ENCODE results near the gene SULT2B1.

Gene SULT2B1

DNA sequence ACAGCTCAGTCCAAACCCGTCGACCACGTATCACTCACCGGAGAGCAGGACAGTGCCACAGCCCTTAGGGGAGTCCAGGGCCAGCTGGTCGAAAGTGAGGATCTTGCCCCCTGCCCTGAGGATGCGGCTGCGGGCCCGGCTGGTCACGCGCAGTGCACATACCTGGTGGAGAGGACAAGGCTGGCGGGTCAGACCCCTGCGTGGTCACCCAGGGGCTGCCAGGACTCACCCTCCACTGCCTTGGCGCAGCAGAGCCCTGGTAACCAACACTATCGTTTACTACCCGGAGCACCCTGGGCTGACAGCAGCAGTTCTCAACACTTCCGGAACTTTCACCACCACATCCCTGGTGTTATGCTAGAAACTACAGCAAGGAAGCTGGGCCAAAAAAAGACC is 64.1 kb downstream of the SULT2B1 start:
- no peak overlapping the region for H3K4me3 ChIP-seq (replicated peaks; ENCODE audit: low read depth, low read length)
- DNase-seq (ENCODE audit: low read depth), result no peak
- TF ChIP-seq, protein P1, sequence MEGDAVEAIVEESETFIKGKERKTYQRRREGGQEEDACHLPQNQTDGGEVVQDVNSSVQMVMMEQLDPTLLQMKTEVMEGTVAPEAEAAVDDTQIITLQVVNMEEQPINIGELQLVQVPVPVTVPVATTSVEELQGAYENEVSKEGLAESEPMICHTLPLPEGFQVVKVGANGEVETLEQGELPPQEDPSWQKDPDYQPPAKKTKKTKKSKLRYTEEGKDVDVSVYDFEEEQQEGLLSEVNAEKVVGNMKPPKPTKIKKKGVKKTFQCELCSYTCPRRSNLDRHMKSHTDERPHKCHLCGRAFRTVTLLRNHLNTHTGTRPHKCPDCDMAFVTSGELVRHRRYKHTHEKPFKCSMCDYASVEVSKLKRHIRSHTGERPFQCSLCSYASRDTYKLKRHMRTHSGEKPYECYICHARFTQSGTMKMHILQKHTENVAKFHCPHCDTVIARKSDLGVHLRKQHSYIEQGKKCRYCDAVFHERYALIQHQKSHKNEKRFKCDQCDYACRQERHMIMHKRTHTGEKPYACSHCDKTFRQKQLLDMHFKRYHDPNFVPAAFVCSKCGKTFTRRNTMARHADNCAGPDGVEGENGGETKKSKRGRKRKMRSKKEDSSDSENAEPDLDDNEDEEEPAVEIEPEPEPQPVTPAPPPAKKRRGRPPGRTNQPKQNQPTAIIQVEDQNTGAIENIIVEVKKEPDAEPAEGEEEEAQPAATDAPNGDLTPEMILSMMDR (IDR thresholded peaks at IDR 0.05; ENCODE audit: low read length, missing control alignments), result no peak

DNA sequence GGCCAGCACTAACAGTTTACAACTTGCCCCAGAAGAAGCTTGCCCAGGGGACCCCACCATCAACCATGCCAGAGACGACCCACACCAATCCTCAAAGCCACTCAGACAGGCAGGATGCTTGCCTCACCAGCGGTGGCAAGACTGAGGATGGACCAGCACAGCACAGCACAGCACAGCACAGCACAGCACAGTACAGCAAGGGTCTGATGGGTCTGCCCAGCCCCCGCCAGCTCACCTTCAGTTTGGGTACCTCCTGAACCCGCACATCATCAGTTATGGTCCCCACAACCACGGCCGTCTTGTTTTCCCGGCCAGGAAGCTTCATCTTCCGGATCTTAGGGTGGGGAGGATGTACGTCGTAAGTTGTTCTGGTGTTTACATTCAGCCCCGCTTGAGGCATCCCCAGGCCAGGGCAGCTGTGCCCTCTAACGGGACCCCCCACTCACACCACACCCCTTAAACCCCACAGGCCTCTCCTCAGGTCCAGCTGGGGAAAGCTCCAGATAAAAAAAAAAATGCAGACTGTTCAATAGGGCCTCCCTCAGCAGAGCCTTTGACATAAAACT is 64.6 kb downstream of the SULT2B1 start:
- peak overlapping the region; percentile 100 for H3K4me3 ChIP-seq (replicated peaks; ENCODE audit: low read depth, low read length)
- TF ChIP-seq, protein P1 (IDR thresholded peaks at IDR 0.05; ENCODE audit: low read length, missing control alignments), result no peak
- no peak for DNase-seq (ENCODE audit: low read depth)

DNA sequence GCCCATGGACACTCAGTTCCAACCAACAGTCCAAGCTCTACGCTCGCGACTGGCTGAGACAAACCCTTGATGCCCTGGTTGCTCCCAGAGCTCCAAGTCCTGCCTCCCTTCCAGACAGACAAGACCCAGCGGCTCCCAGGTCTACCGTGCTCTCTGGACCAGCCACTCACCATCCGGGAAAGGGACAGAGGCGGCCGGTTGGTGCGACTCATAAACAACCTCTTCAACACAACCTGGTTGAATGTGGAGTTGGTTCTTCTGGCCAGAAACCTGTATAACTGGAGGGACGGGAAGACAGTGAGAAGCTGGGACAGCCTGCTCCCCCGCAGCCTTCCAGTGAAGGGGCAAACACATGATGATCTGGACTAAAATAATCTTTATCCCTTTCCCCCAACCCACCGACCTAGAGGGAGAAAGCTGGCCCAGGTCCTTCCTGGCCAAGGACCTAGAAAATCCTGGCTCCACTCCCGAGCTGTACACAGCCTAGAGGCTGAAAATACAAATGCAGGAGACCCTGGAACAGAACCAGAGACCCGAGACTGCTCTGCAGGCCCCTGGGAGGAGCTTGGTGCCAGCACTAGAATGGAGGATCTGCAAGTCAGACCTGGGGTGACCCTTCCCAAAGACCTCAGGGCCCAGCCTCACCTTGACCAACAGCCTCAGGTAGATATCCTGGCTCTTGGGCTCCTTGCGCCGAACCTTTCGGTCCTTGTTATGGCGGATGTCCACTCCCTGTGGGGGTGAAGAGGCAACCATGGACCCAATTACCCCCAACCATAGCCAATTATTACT is 65.4 kb downstream of the SULT2B1 start:
- TF ChIP-seq, protein P1 (IDR thresholded peaks at IDR 0.05; ENCODE audit: low read length, missing control alignments), result peak; percentile 20
- H3K4me3 ChIP-seq (replicated peaks; ENCODE audit: low read depth, low read length), result peak overlapping the region; percentile 100
- DNase-seq (ENCODE audit: low read depth), result no peak

DNA sequence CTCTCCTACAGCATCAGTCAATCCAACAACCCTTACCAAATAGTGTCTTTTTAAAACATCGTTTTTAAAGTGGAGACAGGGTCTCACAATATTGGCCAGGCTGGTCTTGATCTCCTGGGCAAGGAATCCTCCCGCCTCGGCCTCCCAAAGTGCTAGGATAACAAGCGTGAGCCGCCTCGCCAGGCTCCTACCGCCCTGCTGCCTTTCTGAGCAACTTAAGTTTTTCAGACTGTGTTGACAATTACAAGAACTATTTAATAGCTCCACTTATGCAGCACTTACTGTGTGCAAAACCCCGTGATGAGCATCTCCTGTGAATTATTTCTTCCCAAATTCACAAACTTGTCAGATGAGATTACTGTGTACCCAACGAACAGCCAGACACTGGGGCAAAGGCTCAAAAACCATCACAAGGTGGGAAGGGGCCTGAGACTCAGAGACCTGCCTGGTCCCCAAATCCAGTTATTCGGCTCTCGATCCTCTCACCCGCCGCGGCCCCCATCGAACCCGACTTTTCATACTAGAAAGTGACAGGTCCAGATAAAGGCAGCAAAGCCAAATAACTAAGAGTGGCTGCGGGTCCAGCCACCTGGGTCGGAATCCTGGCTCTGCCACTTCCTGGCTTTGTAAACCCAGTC is 66.4 kb downstream of the SULT2B1 start:
- DNase-seq (ENCODE audit: low read depth), result no peak
- TF ChIP-seq, protein P1 (IDR thresholded peaks at IDR 0.05; ENCODE audit: low read length, missing control alignments), result no peak
- peak overlapping the region; percentile 100 for H3K4me3 ChIP-seq (replicated peaks; ENCODE audit: low read depth, low read length)

DNA sequence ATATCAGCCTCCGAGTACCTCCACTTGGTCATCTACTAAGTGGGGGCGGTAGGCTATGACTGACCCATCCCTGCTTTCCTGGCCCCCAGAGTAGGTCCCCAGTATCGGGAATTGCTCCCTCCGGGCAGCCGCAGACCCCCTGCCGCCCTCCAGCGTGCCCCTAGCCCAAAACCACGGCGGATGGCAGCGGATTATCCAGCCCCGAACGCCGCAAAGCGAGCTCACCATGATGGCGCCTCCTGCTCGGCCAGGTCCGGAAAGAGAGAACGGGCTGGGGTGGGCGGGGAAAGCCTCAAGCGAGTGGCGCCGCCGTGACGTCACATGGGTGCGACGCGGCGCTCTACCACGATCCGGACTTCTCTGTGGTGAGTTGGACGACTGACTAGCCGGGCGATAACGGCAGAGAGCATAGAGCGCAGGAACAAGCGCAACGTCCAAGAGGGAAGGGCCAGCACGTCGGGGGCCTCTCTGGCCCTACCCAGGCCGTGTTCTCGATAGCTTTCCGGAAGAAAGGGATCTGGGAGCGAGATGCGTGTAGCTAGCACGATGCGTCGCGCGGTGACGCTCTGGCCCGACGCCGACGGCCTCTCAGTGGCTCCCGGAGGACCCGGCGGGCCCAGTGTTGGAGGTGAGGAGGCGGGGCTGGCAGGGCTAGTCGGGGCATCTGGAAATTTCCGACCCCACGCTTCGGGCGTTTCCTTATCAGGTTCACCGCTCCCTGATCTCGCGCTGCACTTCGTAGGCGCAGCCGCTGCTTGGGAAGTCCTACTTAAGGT is 67.1 kb downstream of the SULT2B1 start, which contains the start of the genes RPL18 and SPHK2:
RPL18 (minus strand) TSS at position 263 of the 776 bp plus-strand sequence; CDS start at position 228, 35 bp downstream.
SPHK2 (plus strand) TSS at position 591 of the 776 bp plus-strand sequence. CDS start 1,009 bp downstream, outside the sequence.
- peak within 1 kb of the TSS; percentile 100 for H3K4me3 ChIP-seq (replicated peaks; ENCODE audit: low read depth, low read length)
- TF ChIP-seq, protein P1 (IDR thresholded peaks at IDR 0.05; ENCODE audit: low read length, missing control alignments), result no peak
- DNase-seq (ENCODE audit: low read depth), result peak; percentile 100

Measured in fibroblast of pulmonary artery (primary cell).